GM19467 (cell line): ENCODE measurements around the gene LRP2.
"Not testable (repeated sequence)": the region's sequence is repeated elsewhere in the genome, so short reads cannot be mapped to it uniquely, and the experiment has no call there.

Experiments used
- ATAC-seq: cut with Tn5 transposase; IDR thresholded peaks from one replicate; pipeline ENCODE4 v1.9.1; 2021; ENCODE audit warnings: mild to moderate bottlenecking, moderate library complexity; ENCODE audit not compliant: unreplicated experiment

The LRP2 gene

DNA sequence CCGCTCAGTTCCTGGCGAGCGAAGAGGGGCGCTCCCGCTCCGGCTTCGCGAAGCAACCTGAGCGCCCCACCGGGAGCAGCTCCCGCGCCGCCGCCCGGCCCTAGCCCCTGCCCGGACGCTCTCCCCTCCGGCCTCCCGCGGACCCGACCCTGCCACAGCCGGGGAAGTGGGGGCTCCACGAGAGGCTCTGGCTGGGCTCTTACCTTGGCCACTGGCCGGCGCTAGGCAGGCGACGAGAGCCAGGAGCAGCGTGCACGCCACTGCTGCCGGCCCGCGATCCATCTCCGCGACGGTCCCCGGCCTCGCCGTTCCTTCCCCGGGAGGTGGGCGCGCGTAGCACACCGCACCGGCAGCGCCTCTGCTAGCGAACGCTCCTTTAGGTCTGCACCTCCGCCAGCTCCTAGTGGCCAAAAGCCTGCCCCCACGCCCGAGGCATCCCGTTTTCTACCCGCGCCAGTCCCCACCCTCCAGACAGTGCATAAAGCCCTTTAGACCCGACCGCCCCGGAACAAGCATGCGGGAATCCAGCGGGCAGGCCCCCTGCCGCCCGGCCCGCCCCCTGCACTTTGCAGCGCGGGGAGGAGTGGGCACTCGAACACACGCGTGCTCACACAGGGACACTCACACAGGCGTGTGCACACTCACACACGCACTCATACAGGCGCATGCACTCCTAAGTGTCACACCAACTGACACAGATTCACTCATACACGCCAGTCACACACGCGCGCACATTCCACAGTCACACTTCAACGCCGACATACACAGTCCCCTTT lies at the start of gene LRP2:
Gene LRP2, minus strand, starts transcription at position 417 of the 776 bp plus-strand sequence. Its CDS starts 135 bp downstream, at position 282.
- no peak for ATAC-seq

DNA sequence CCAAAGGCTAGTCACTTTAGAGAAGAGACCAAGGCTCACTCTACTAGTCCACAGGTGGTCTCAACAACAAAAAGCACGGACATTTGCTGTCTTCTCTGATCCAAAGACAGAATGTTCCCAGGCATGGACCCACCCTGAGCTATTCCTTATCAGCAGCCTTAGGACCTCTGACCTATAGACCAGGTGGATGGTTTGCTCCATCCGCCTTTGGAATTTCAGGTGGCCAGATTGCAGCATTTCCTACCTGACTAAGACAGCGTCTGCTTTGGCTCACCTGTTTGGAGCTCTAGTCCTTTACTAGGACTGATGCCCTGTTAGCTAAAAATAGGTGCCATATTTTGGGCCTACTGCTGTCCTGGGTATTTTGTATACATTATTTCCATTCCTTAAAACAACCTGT lies 44.6 kb upstream of the LRP2 start:
- ATAC-seq: no peak

GRCh38 chr2:169399491-169399890 lies 37.2 kb upstream of the LRP2 start:
- ATAC-seq: not testable (repeated sequence)

- no peak for ATAC-seq
Observed at GRCh38 chr2:169397697-169398096, 35.4 kb upstream of the LRP2 start.

DNA sequence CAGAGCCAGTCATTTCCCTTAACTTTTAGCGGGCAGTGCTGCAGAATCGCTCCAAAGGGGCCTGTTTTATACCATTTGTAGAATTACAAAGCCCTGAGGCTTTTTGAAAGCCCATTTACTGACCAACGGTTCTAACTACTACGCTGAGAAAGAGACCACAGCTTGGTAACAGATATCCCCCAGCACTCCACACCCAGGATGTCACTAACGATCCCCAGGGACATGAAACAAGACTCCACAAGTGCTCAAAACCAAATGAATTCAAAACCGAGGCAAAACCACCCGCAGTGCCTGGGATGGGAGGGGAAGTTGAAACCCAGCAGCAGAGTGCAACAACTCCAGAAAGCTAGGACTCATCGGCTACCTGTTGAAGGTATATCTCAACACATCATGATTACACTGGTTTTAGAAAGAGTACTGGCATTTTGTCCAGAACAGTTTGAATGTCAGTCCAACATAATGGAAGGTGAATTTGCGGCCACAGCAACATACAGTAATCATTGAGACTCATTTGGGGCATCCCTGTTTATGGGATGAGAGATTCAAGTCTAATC lies 33.6 kb upstream of the LRP2 start:
- ATAC-seq: no peak

GRCh38 chr2:169393068-169393590 lies 30.8 kb upstream of the LRP2 start:
- no peak for ATAC-seq

DNA sequence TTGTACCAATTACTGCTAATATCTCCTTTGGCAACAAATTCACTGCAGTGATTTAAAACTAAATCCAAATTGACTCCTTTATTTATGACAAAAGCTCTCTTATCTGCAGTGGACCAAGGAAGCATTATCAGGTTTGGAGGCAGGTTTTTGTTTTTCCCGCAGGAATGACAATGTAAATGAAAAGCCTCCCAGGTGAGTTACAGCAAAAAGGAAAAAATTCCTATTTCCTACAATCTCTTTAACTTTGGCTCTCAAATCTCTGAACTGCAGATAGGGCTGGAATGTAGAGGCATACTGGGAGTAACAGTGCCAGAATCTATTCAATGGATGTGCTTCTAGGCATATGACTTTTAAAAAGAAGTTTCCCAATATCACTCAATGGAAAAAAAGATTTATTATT lies 28.9 kb upstream of the LRP2 start:
- ATAC-seq: no peak

DNA sequence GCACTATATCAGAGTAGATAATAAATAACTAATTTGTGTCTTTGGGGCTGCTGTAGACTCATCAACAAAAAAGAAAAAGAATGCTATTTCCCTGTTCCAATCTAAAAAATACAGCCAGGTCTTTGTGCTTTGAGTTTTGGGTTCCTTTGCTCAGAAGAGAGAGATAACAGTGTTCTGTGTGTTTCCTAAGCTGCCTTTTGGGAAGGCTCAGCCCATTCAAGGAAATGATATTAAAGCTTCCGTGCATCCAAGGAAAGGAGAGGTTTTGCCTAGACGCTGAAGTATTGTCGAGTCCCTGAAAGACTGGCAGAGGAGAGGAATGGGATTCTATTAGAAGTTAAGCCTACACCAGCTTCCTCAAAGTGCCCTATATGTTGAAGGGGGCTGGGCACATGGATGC lies 25.8 kb upstream of the LRP2 start:
- no peak for ATAC-seq

DNA sequence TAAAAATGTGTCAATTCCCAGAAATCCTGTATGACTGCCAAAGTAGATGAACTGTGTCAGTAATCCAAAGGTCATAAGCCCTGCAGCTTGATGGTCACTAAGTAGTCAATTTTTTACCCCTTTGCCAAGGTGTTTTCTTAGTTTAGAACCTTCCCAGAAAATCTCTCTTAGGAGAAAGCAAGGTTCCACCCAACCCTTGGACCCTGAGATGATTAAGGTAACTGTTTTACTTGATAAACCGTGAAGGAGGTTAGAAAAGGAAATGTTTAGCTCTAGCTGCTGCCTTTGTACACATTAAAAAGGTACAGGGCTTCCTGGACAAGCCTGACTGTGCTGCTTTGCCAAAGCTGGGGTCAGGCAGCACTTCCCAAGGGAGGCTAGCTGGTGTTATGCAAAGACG lies 24.4 kb upstream of the LRP2 start:
- ATAC-seq: no peak

GRCh38 chr2:169384816-169385215 lies 22.5 kb upstream of the LRP2 start:
- no peak for ATAC-seq

DNA sequence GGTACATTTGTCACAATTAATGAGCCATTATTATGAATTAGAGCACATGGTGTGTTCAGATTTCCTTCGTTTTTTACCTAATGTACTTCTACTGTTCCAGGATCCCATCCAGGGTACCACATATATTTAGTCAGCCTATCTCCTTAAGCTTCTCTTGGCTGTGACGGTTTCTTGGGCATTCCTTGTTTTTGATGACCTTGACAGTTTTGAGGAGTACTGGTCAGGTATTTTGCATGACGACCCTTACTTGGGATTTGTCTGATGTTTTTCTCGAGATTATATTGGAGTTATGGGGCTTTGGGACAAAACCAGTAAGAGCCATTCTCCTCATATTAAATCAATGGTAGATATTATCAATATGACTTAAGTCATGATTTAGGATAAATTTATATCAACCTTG lies 10.2 kb upstream of the LRP2 start:
- no peak for ATAC-seq

DNA sequence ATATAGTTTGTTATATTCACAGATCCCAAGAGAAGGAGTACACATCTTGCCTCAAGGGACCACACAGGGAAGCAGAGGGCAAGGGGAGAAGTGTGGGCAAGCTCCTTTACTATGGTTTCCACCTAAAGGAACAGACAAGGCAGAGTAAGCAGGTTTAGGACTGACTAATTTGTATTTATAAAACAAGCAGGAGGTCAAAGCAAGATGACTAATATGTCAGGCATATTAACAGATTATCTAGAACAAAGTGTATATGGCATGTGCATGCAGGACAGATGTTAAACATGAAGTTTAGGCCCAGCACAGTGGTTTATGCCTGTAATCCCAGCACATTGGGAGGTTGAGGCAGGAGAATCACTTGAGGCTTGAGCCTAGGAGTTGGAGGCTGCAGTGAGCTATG lies 3.7 kb upstream of the LRP2 start:
- ATAC-seq: no peak

DNA sequence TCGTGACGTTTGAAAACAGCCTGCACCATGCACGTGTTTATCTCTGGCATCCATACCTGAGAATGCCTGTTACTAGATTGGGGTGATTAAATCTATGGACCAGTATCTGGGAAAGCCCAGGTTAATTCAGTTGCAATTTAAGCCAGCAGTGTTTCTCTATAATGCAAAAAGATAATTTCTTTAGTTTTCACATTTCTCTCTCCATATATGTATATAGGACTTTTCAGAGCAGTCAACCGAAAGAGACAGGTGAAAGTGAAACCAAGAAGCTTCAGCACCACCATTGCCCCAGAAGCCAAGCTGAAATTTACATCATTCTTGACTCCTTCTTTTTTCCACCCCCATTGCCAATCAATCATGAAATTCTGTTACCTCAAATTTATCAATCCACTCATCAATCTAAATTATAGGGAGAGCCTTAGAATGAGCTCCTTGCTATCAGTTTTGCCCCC lies 2.7 kb upstream of the LRP2 start:
- ATAC-seq: peak; percentile 69

DNA sequence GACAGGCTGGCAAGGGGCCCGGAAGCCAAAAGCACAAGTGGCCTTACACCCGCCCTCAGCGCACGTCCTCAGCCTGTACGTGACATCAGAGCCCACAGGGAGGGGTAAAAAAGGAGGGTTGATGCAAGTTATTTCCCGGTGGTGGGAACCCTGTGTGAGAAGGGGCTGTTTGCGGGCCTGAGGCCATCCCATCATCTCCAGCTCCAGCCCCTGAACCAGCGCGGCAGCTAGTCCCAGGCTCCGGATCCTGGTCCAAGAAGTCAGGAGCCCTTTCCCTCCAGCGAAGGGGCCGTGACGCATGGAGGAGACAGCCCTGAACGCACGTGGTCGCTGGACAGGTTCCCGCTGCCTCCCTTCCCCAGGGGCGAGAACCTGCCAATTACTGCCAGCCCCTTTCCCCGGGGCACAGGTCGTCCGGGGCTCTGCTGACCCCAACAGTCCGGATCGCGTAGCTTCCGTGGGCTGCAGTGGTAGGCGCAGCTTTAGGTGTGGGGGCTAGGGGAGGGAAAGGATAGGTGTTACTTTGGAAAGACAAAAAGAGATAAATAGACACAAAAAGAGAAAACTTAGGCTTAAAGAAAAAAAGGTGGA lies 1.3 kb upstream of the LRP2 start:
- ATAC-seq: no peak

GRCh38 chr2:169362894-169363559 lies 693 bp upstream of the LRP2 start:
- ATAC-seq: no peak

DNA sequence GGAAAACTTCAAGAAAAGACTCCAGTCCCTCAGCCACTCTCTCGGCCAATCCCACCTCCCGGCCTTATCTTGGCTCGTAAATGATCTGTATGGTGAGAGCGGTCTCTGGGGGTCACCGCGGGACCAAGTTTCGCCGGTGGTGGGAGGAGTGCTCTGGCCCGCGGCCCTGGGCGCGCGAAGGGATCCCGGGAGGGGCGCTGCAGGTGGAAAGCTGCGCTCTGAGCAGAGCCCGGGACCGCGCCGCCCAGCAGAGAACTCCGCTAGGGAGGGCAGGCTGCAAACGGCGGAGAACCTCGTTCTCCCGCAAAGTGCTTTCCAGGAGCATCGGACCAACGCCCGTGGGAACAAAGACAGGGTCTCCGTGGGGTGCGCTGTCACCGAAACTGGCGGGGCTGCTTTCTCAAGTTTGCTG lies 622 bp downstream of the LRP2 start:
- ATAC-seq: no peak

GRCh38 chr2:169360984-169361705 lies 1.2 kb downstream of the LRP2 start:
- no peak for ATAC-seq

GRCh38 chr2:169358016-169358415 lies 4.3 kb downstream of the LRP2 start:
- ATAC-seq: no peak

GRCh38 chr2:169354244-169354643 lies 8.1 kb downstream of the LRP2 start:
- no peak for ATAC-seq

DNA sequence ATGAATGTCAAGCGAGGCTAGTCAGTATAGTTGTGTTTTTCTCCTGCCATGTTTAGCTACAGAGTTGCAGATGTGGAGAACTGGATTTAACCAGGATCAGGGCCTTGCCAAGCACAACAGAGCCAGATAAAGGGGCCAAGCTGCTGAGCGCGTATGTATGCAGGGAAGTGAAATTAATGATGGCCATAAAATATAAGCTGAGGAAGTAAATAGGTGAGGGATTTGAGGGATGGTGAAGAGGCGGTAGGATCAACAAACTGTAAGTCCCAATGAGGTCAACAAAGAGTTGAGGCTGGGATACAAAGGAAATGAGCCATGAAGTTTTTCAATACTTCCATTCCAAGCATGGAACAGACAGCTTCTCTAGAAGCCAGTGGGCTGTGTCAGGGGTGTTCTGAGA lies 10.6 kb downstream of the LRP2 start:
- no peak for ATAC-seq

DNA sequence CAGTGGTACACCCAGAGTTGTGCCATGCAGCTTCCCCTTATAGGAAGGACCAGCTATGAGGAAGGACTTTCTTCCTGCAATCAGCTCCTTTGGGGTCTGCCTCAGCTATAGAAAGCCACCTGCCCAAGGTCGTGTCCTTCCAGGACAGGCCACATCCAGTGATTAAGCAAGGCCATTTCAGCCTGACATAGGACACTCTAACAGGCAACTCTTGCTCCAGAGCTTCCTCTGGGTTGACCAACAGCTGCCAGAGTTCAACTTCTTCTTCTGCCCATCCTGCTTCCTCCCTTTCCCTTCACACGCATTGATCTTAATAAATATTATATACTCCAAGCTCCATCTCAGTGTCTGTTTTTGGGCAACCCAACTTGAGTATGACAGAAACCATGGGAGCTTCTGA lies 12.8 kb downstream of the LRP2 start:
- no peak for ATAC-seq
